Activated effector memory CD4-positive, alpha-beta T cell treated with anti-CD3 and anti-CD28 coated beads, Interleukin-2, amount 50 U/mL, for 16 hours (primary cell): ENCODE results near the gene MECP2.

Source experiments
- DNase-seq: peaks from one replicate; pipeline ENCODE4 v3.0.0-alpha.2; 2020

MECP2 gene

DNA sequence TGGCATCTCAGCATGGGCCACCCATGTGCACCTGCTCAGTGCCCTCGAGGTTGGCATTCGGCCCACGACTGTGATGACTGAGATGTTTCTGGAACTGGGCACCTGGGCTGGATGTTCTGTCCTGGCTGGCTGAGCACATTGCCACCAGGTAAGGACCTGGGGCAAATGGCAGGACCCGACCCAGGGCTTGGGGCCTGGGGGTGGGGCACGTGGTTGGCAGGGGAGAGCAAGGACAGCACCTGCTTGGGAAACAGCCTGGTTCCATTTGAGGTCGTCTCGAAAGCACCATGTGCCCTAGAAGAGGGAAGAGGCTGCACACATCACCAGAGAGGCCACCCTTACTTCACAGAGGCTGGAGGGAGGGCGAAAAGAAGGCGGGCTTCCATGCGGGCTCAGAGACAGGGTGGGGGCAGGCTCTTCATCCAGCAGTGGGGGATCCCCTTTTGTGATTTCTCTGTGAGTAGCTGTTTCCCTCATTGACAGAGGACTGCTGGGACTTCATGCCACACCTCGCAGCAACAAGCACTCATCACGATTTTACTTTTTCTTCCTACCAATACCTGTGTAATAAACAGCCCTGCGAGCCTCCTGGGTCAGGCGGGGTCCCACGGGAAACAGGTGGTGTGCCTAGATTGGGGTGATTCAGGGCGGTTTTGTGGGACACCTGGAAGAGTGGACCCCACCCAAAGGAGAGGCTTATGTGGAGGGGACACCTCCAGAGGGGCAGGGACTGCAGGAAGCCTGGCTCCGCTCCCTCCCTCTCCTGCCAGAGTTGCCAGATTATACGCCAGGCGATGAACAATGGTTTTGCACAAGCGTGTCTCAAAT, 113.0 kb downstream of the MECP2 start:
- peak; percentile 73 for DNase-seq

DNA sequence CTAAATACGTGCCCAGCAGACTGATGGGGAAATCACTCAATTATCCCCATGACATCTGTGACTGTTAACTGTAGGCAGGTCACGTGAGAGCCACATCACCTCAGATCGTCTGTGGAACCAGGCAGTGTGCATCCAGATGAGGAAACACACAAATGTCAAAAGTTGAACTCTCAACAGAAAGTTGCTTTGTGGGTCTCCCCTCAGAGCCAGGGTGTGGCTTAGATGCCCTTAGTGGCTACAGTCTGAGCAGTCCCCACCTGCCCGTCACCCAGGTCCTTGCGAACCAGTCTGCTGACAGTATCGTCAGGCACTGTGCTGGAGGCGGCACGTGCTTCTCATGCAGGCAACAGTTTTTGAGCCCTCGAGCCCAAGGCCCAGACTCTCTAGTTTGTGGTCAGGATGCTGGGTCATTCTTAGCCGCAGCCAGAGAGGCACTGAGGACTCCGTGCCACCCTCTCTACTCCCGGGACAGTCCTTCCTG, 114.2 kb downstream of the MECP2 start:
- peak; percentile 63 for DNase-seq

- peak; percentile 85 for DNase-seq
These were observed 115.6 kb downstream of the MECP2 start for GRCh38 chrX:153981771-153982533.

- DNase-seq = peak; percentile 58
These were observed 116.3 kb downstream of the MECP2 start for GRCh38 chrX:153981231-153981630.

GRCh38 chrX:153980394-153980793, 117.1 kb downstream of the MECP2 start:
- DNase-seq = peak; percentile 67

- no peak for DNase-seq
These were observed 122.7 kb downstream of the MECP2 start for GRCh38 chrX:153974726-153975286.

DNA sequence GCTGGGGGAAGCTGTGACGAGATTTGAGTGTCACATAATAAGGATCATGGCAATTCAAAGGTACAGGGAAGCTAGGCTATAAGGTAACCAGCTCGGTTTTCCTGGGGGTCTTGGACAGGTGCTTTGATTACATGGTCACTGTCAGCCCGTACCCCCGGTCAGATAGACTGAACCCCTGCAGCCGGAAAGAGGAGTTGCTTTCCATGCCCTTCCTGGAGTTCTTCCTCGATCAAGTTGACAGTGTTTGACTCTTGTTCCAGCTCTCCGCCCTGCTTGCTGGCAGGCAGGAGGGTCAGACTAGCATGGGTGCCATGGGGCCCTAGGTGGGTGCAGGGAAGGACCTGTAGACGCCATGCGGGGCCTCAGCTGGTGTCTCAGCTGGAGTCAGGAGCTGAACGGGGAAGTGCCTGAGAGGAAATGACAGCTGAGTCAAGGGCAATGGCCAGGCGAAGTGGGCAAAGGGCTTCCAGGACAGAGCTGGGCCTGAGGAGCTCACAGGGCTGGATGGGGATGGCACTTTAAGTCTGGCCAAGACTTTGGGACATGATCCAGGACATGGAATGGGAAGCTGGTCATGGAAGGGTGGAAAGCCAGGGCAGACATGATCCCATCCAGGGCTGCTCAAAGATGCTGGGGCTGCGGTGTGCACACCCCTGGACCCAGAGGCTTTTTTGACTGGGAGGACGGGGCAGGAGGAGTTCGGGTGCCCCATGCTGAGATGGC, 123.4 kb downstream of the MECP2 start:
- no peak for DNase-seq

DNA sequence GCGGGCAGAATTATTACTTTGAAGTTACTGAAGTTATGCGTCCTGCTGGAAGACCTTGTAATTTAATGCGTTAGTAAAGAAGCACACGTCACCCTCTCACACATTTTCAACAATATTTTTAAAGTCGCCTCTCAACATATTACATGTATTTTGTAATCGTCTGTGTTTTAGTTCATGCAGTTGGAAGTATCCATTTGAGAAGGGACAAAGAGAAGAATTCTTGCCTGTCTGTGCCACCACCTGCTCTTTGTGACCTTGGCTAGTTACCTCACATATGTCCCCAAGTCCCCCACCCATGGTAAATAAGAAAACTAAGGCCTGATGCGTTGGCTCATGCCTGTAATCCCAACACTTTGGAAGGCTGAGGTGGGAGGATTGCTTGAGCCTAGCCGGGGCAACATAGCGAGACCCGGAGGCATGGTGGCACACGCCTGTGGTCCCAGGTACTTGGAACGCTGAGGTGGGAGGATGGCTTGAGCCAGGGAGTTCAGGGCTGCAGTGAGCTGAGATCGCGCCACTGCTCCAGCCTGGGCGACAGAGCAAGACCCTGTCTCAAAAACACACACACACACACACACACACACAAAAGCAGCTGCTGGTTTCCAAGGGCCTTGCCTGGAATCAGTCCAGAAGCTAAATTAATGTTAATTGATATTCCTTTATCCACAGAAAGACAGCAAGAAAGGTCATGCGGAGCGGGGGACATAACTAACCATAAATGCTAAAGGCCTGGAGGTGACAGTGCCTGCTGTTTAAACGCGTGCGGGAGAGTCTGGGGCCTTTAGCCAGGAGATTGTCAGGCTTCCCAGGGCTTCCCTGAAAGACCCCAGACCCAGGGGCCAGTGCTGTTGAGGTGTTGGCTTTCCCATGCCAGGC, 124.2 kb downstream of the MECP2 start:
- DNase-seq = no peak

GRCh38 chrX:153972368-153973126, 125.0 kb downstream of the MECP2 start, which contains the start of gene TMEM187:
TSS of gene TMEM187 (plus strand) at chrX:153972754. CDS start at chrX:153982063, 9,309 bp downstream.
- peak; percentile 94 for DNase-seq
